Measurements from ENCODE around the gene GAL3ST3.
"Not testable (repeated sequence)": the region's sequence is repeated elsewhere in the genome, so short reads cannot be mapped to it uniquely, and the experiment has no call there.

GAL3ST3 gene

DNA sequence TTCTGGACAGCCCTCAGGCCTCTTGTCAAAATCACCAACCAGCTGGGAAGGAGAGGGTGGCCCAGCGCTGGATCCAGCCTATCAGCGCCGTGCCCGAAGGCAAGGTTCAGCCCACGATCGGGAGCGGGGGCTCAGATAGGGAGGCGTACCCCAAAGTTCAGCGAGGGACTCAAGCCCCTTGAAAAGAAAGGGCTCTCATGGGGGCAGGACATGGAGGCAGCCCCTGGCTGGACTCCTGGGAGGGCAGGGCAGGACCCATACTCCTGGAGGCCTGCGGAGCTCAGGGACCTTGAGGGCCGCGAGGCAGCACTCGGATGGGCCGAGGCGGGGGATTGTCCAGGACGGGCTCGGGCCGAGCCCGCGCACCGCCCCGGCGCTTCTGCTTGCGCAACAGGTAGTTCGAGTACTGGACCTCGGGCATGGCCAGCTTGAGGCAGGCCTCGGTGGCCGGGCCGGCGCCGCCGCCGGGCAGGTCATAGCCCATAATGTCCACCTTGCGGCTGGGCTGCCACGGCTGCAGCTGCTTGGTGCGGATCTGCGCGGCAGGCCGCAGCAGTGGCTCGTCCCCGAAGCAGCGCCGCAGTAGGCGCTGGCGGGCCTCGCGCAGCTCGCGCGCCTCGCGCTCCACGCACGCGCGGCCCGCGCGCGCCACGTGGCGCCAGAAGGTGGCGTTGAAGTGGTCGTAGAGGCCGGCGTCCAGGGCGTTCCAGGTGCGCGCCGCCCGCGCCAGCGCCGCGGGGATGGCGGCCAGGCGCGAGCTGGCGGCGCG is 6.5 kb downstream of the GAL3ST3 start:
- DNase-seq: no peak

DNA sequence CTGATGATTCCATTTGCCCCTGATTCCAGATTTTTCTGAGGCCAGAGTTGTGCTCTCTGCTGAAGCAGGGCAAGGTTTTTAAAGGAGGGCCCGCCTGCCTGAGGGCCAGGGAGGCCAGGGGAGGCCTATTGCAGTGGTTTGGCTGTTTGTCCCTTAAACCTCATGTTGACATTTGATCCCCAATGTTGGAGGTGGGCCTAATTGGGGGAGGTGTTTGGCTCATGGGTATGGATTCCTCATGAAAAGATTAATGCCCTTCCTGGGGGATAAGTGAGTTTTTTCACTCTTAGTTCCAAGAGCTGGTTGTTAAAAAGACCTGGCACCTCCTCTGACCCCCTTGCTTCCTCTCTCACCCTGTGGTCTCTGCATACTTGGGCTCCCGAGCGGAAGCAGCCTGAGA is 9.2 kb downstream of the GAL3ST3 start:
- DNase-seq: no peak

GRCh38 chr11:66037327-66037726 is 11.6 kb downstream of the GAL3ST3 start:
- no peak for DNase-seq

- no peak for DNase-seq
These were observed 12.6 kb downstream of the GAL3ST3 start for GRCh38 chr11:66036334-66036710.

DNA sequence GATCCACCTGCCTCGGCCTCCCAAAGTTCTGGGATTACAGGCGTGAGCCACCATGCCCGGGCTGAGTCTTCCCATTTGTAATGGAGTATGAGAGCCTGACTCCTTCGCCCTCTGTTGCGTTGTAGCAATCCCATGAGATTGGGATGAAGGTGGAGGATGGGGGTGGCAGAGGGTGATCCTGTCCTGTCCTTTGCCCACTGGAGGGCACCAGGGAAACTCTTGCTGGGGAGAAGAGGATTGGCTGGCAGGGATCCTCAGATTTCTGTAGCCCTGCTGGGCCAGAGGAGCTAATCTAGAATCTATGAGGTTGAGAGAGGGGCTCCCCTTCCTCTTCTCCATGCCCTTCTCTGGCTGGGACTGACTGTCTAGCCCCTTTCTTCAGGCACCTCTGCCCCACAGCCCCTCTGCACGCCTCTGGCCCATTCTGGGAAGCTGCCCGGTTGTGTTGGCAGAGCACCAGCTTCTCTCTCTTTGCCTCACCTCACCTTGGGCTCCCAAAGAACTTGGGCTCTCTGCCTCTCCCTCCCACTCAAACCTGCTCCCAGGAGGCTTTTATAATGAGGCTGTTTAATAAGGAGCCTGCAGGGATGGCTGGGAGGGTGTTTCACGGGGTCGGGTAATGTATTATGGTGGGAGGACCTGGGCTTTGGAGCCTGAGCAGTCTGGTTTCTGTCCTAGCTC is 13.2 kb downstream of the GAL3ST3 start:
- no peak for DNase-seq

- DNase-seq: no peak
These were observed 15.8 kb downstream of the GAL3ST3 start for GRCh38 chr11:66032957-66033735.

GRCh38 chr11:66026017-66026529 is 22.9 kb downstream of the GAL3ST3 start, which contains the start of gene CATSPER1:
Gene CATSPER1 (minus strand): TSS chr11:66026479. CDS start chr11:66026379, 100 bp downstream.
- DNase-seq: no peak

DNA sequence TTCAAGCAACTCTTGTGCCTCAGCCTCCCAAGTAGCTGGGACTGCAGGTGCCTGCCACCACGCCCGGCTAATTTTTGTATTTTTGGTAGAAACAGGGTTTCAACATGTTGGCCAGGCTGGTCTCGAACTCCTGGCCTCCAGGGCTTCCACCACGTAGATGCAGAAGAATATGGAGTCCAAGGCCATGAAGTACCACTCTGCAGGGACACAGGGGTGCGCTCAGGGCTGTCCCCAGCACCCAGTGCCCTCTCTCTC is 25.8 kb downstream of the GAL3ST3 start:
- not testable (repeated sequence) for DNase-seq

- peak; percentile 68 to 73 for DNase-seq
These were observed 26.4 kb downstream of the GAL3ST3 start for GRCh38 chr11:66022401-66023185.

GRCh38 chr11:66020618-66021357 is 28.2 kb downstream of the GAL3ST3 start:
- no peak for DNase-seq

- no peak for DNase-seq
These were observed 28.7 kb downstream of the GAL3ST3 start for GRCh38 chr11:66020212-66020611.

DNA sequence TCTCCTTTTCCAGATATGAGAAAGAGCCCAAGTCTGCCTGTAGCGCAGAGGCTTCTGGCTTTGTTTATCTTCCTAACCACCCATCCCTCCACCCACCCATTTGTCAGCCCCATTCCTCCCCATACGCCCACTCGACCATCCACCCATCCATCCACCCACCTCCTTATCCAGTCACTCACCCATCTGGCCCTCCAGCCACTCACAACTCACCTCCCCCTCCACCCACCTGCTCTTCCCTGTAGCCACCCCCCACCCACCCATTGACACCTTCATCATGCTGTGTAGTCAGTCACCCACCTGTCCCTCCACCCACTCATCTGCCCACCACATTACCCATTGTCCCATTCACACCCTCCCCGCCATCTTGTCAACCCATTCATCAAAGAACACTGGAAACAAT is 31.6 kb downstream of the GAL3ST3 start:
- peak; percentile 55 to 69 for DNase-seq

DNA sequence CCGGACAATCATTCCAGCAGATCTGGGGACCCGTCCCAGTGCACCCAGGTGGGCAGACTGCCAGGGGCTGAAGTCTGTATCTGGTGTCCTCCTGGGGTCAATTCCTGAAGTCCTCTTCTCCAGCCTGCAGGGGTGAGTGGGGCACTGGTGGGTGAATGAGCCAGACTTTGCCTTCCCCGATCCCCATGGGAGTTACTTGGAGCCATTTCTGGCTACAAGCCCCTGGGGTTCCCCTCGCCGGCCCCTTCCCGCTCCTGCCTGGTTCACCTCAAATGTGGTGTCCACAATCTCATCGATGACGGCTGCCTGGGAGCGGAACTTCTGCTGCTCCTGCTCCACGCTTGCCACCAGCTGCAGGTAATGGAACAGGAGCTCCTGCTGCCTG is 32.2 kb downstream of the GAL3ST3 start:
- DNase-seq: no peak

DNA sequence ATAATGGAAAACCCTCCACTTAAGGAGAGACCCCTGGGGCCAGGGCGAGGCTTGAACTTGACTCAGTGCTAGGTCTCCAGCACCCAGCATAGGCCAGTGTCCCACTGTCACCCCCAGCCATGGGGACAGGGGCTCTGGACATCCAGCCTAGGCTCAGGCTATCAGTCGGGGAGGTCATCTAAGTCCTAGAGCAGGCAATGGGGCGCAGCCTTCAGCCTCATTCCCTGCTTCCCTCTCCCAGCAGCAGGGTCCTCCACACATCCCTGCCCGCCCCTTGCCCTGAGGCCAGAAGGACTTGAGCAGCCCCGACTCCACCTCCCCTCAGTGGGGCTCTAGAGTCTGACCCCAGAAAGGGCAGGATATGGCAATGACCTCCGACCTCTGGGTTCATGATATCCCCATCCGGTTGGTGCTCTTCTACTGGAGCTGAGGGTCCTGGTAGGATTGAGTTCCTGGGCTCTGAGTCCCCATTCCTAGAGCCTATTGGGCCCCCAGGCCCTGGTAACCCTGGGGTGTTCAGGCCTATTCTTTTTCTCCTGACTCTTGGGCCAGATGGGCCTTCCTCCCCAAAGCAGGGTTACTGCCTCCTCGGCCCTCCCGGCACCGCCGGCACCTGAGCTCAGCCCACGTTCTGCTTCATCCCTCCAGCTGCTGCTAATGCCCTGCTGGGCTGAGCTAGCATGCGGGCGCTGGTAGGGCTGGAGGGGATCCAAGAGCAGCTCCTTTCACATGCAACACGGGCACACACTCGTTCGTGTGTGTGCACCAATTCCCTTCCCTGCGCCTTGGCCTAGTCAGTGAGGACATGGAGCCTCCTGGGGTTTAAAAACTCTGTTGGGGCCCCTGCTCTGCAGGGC is 32.8 kb downstream of the GAL3ST3 start:
- no peak for DNase-seq

DNA sequence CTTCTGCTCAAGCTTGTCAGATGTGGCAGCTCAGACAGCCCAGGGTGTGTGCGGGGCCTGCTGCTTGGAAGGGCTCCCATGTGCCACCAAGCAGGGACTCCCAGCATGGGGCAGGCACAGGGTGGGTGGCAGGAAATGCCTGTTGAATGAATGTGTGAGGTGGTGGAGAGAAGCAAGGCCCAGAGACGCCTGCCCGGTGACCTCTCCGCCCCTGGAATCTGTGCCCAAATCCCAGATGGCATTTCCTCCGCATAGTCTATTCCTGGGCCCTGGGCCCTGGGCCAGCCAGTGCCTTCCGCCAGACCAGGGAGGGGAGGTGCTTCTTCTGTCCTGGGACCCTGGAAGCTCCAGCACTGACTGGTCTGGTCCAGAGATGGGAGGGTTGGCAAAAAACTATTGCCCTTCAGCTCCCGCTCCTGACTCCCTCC is 33.5 kb downstream of the GAL3ST3 start:
- no peak for DNase-seq

GRCh38 chr11:66014804-66015453 is 34.0 kb downstream of the GAL3ST3 start:
- DNase-seq: no peak

DNA sequence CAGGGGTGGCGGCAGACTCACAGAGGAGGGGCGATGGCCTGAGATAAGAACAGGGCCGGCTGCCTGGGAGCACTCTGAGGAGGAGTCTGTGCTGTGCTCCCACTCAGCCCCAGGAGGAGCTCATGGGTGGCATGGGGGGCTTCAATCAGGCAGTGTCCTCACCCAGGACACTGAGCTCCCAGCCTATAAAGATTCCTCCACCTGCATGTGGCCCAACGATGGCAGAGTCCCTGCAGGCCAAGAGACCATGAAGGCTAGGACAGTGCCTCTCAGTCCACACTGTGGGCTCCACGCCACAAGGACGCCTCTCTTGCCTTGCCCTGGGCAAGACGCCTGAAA is 35.2 kb downstream of the GAL3ST3 start:
- DNase-seq: no peak

GRCh38 chr11:66012946-66013761 is 35.8 kb downstream of the GAL3ST3 start:
- no peak for DNase-seq

DNA sequence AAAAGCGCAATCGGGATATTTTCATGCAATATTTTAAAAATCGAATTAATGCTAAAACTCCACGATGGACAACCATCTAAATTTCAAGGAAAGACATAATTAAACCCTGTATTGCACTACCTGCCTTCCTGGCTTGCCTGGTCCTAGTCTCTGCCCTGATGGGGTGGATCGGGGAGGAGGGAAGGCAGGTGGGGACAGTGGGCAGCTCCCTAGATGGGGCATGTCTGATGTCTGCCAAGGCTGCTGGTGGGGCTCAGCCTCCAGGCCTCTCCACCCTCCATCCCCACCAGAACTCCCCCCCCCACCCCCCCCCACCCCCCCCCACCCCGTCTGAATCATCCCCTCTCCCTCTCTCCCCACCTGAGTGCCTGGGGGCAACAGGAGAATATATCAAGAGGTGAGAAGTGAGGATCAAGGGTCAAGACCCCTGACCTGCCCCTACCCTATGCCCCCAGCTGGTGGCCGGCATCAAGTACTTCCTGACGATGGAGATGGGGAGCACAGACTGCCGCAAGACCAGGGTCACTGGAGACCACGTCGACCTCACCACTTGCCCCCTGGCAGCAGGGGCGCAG is 36.5 kb downstream of the GAL3ST3 start:
- no peak for DNase-seq
